IPS-20b (cell line): ENCODE results near the gene TMPRSS7.

Experiments
- H3K27ac ChIP-seq: one replicate; pipeline ENCODE4 v1.5.1; 2013; ENCODE audit warnings: low read length
- H3K27me3 ChIP-seq: 2 replicates; pipeline ENCODE4 v1.6.1; 2013; ENCODE audit warnings: mild to moderate bottlenecking, low read length, inconsistent platforms; ENCODE audit not compliant: insufficient read depth
- H3K36me3 ChIP-seq: 2 replicates; pipeline ENCODE4 v1.6.1; 2013; ENCODE audit warnings: low read depth, mild to moderate bottlenecking, inconsistent platforms, low read length, moderate library complexity; ENCODE audit not compliant: insufficient read depth
- H3K4me1 ChIP-seq: 2 replicates; pipeline ENCODE4 v1.6.1; 2013; ENCODE audit warnings: mild to moderate bottlenecking, control low read depth, inconsistent platforms, low read length, moderate library complexity; ENCODE audit not compliant: insufficient read depth
- H3K4me3 ChIP-seq: 2 replicates; pipeline ENCODE4 v1.5.1; 2013; ENCODE audit warnings: mild to moderate bottlenecking, low read length, inconsistent platforms
- H3K9ac ChIP-seq: 2 replicates; pipeline ENCODE4 v1.6.1; 2013; ENCODE audit warnings: low read depth, mild to moderate bottlenecking, inconsistent platforms, low read length, moderate library complexity
- H3K9me3 ChIP-seq: 2 replicates; pipeline ENCODE4 v1.6.1; 2013; ENCODE audit warnings: mild to moderate bottlenecking, low read depth, low read length, inconsistent platforms; ENCODE audit not compliant: insufficient read depth

Gene TMPRSS7

GRCh38 chr3:112124907-112125607, 90.5 kb downstream of the TMPRSS7 start:
- Histone ChIP-seq H3K27me3 (no peaks in the 10 kb centered on the region), H3K9me3 (no peaks in the 10 kb centered on the region), H3K27ac (no peak overlapping the region), H3K36me3 (peaks cover 7% of the 10 kb centered on the region; the same call in 1 of the 2 replicates), H3K9ac (no peak overlapping the region; the same call in 1 of the 2 replicates), H3K4me3 (no peak overlapping the region), H3K4me1 (peaks cover 35% of the 10 kb centered on the region)

GRCh38 chr3:112126511-112126911, 92.0 kb downstream of the TMPRSS7 start:
- no peaks in the 10 kb centered on the region for H3K9me3 ChIP-seq
- peak overlapping the region; percentile 43; the same call in 1 of the 2 replicates for H3K9ac ChIP-seq
- no peaks in the 10 kb centered on the region for H3K27me3 ChIP-seq
- no peak overlapping the region for H3K4me3 ChIP-seq
- peak overlapping the region; percentile 33 for H3K27ac ChIP-seq
- peaks cover under 1% of the 10 kb centered on the region; the same call in 1 of the 2 replicates for H3K36me3 ChIP-seq
- peaks cover 35% of the 10 kb centered on the region for H3K4me1 ChIP-seq

GRCh38 chr3:112127522-112128494, 93.3 kb downstream of the TMPRSS7 start:
- Histone ChIP-seq H3K4me1 (peaks cover 35% of the 10 kb centered on the region), H3K27me3 (no peaks in the 10 kb centered on the region), H3K9me3 (no peaks in the 10 kb centered on the region), H3K4me3 (no peak overlapping the region), H3K36me3 (no peaks in the 10 kb centered on the region), H3K27ac (no peak overlapping the region), H3K9ac (no peak overlapping the region)

- H3K4me1 ChIP-seq, result peaks cover 35% of the 10 kb centered on the region
- H3K36me3 ChIP-seq, result no peaks in the 10 kb centered on the region
- no peak overlapping the region for H3K27ac ChIP-seq
- no peak overlapping the region for H3K9ac ChIP-seq
- no peaks in the 10 kb centered on the region for H3K9me3 ChIP-seq
- H3K27me3 ChIP-seq, result no peaks in the 10 kb centered on the region
- H3K4me3 ChIP-seq, result no peak overlapping the region
Observed at GRCh38 chr3:112128843-112129727, 94.5 kb downstream of the TMPRSS7 start.

GRCh38 chr3:112129925-112130637, 95.5 kb downstream of the TMPRSS7 start:
- Histone ChIP-seq H3K9me3 (no peaks in the 10 kb centered on the region), H3K27me3 (no peaks in the 10 kb centered on the region), H3K4me1 (peaks cover 35% of the 10 kb centered on the region), H3K27ac (no peak overlapping the region), H3K9ac (no peak overlapping the region), H3K36me3 (no peaks in the 10 kb centered on the region), H3K4me3 (no peak overlapping the region)

GRCh38 chr3:112130638-112130993, 96.1 kb downstream of the TMPRSS7 start:
- no peak overlapping the region for H3K4me3 ChIP-seq

More at GRCh38 chr3:112130638-112130993, 96.1 kb downstream of the TMPRSS7 start:
- H3K4me1 ChIP-seq, result peaks cover 30% of the 10 kb centered on the region
- no peaks in the 10 kb centered on the region for H3K36me3 ChIP-seq
- H3K9ac ChIP-seq, result no peak overlapping the region
- no peaks in the 10 kb centered on the region for H3K9me3 ChIP-seq
- H3K27me3 ChIP-seq, result no peaks in the 10 kb centered on the region
- no peak overlapping the region for H3K27ac ChIP-seq
